Stomach (tissue), 9 donors: ENCODE measurements around the gene SLC38A11. TPM values are rescaled to one million over a fixed set of nuclear protein-coding genes. Genes with fewer than 3 reads are reported as not detected.
"Not testable (repeated sequence)": the region's sequence is repeated elsewhere in the genome, so short reads cannot be mapped to it uniquely, and the experiment has no call there.

Source experiments
- DNase-seq, 2 donors: peaks; one replicate each; pipeline versions ENCODE4 v3.0.0 to v3.0.0-alpha.2; 2013 to 2019
- H3K27ac ChIP-seq, 5 donors: fragments of 200-600 bp in 4 of 5; sonication (generic) in 4 of 5; one replicate each; pipeline ENCODE4 v1.5.1; 2013 to 2019; ENCODE audit warnings: mild to moderate bottlenecking in 1 of 5, moderate library complexity in 1 of 5
- H3K27me3 ChIP-seq, 3 donors: fragments of 200-600 bp; sonication (generic); one replicate each; pipeline ENCODE4 v1.5.1; 2017 to 2019; ENCODE audit warnings: mixed run types in 1 of 3
- H3K36me3 ChIP-seq, 4 donors: fragments of 200-600 bp; sonication (generic); 1 replicate in 3 of 4; 2 replicates in 1 of 4; pipeline ENCODE4 v1.5.1; 2016 to 2019
- H3K4me1 ChIP-seq, 4 donors: fragments of 200-600 bp; sonication (generic); one replicate each; pipeline ENCODE4 v1.5.1; 2016 to 2019
- H3K4me3 ChIP-seq, 4 donors: fragments of 200-600 bp; sonication (generic) in 3 of 4; one replicate each; pipeline ENCODE4 v1.5.1; 2016 to 2019; ENCODE audit warnings: mild to moderate bottlenecking in 1 of 4
- H3K9me3 ChIP-seq, 4 donors: fragments of 200-600 bp; sonication (generic); one replicate each; pipeline ENCODE4 v1.5.1; 2016 to 2019
- EP300 ChIP-seq: sonication (generic); formaldehyde crosslinking; IDR thresholded peaks from one replicate; pipeline ENCODE4 v1.6.1; 2017; ENCODE audit warnings: antibody characterized with exemption
- POLR2A ChIP-seq, 4 donors: fragments of 450-650 bp; IDR thresholded peaks; one replicate each; pipeline ENCODE4 v1.6.1; 2016; ENCODE audit warnings: antibody characterized with exemption in 4 of 4, control low read depth in 2 of 4, mild to moderate bottlenecking in 1 of 4, moderate library complexity in 1 of 4
- POLR2AphosphoS5 ChIP-seq, 3 donors: sonication (generic); formaldehyde crosslinking; IDR thresholded peaks; one replicate each; pipeline ENCODE4 v1.6.1; 2016; ENCODE audit warnings: antibody characterized with exemption in 3 of 3
- WGBS, 5 donors: extraction: QIAGEN DNeasy Blood & Tissue Kit in 3 of 5; methylation state at CpG; one replicate each; pipeline versions ENCODE4 v1.1.5 to v1.1.7; 2013 to 2018; 5-methylcytosine and 5-hydroxymethylcytosine counted together
- intact Hi-C: fragments of 100-400 bp; cut with DNase I; formaldehyde crosslinking; loops from one replicate; pipeline ENCODE4 v1.15.1; 2023; ENCODE audit warnings: low total_unique reads
- polyA plus RNA-seq, 3 donors: library from polyadenylated mRNA; stranded (reverse); fragments of 200-250 nt; gene quantifications; one replicate each; pipeline ENCODE4 v1.2.3, GENCODE V29; 2013
- total RNA-seq, 5 donors: library from RNA; depleted of rRNA; stranded (reverse); fragments of >200 nt; gene quantifications; one replicate each; pipeline versions ENCODE4 v1.1.0 to v1.2.3, GENCODE V29; 2014 to 2016
- TF ChIP-seq, protein P1 (sequence below), 7 experiments: fragments of 450-650 bp in 4 of 7; fragments of 200-600 bp in 3 of 7; sonication (generic) in 3 of 7; IDR thresholded peaks; one replicate each; pipeline ENCODE4 v1.5.1; 2016 to 2019; ENCODE audit warnings: antibody characterized with exemption in 7 of 7, control low read depth in 2 of 7, mild to moderate bottlenecking in 1 of 7
- donor health status: healthy with polysubstance abuse.
- donor health status: Bipolar disorder and iron deficiency.
- donor health status: healthy.

Gene SLC38A11
- total and polyA plus RNA-seq, 8 donors: 1.3 to 54.3 (median 5.3) TPM; not detected in 1

DNA sequence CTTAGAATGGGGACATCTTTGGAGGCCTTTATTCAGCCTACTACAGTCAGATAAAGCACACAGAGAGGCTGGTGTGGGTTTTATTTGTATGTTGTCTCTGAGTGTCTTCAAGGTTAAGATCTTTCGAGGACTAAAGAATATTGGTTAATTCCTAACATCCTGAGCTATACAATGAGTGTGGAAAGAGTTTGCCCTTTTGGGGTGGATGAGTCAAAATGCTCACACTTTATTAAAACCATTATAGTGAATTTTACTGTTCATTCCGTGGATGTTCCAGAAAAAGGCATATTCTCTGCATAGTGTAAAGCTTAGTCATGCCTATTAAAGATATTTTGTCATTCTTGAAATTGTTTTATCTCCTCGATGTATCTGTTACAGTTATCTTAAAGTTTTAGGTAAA, 29.1 kb upstream of the SLC38A11 start:
- Histone ChIP-seq H3K27me3 (no peaks in the 10 kb centered on the region), H3K27ac (no peak overlapping the region), H3K4me1 (peaks cover 0 to 12% (median 5%) of the 10 kb centered on the region in 4 donors), H3K36me3 (no peaks in the 10 kb centered on the region), H3K4me3 (no peak overlapping the region), H3K9me3 (no peaks in the 10 kb centered on the region)
- intact Hi-C loops: no loop called here
- no peak for DNase-seq
- TF ChIP-seq POLR2A (IDR thresholded peaks at IDR 0.05) (no peak), EP300 (no peak), POLR2AphosphoS5 (IDR thresholded peaks at IDR 0.05) (no peak)
- TF ChIP-seq, protein P1, sequence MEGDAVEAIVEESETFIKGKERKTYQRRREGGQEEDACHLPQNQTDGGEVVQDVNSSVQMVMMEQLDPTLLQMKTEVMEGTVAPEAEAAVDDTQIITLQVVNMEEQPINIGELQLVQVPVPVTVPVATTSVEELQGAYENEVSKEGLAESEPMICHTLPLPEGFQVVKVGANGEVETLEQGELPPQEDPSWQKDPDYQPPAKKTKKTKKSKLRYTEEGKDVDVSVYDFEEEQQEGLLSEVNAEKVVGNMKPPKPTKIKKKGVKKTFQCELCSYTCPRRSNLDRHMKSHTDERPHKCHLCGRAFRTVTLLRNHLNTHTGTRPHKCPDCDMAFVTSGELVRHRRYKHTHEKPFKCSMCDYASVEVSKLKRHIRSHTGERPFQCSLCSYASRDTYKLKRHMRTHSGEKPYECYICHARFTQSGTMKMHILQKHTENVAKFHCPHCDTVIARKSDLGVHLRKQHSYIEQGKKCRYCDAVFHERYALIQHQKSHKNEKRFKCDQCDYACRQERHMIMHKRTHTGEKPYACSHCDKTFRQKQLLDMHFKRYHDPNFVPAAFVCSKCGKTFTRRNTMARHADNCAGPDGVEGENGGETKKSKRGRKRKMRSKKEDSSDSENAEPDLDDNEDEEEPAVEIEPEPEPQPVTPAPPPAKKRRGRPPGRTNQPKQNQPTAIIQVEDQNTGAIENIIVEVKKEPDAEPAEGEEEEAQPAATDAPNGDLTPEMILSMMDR (IDR thresholded peaks at IDR 0.05): no peak
- 87 to 97% (median 90%) methylated on average over 3 of the region's 3 CpGs for WGBS, 5 donors

DNA sequence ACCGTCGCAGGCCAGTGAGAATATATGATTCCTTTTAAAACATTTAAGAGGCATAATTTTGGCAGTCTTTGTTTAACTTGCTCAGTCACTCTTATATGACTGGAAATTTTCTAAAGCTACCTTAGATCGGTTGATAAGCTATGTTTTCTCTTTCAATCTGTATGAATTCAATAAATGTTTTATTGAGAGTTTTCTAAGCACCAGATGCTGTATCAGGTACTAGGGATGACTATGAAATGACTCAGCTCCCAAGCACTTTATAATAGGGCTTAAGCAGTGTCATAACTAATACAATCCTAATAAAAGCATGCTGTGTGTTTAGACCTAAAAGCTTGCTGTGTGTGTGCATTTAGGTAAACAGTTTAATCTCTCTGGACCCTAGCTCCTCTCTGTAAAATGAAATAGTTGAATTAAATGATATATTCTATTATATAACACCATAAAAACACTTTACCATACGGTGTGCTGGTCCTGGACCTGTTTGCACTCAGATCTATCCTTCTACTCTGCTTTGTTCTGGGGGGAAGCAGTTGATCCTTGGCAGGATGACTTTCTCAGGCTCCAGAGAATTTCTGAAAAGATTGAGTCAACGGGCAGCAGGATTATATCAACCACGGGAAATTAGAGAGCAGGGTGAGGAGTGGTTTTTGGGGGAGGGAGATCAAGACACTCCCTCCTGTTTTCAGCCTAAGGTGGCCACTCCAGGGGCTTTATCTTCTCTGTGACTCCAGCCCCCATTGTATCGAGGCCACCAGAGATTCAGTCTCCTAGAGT, 26.1 kb upstream of the SLC38A11 start:
- intact Hi-C loops: no loop called here
- Histone ChIP-seq H3K27me3 (no peaks in the 10 kb centered on the region), H3K36me3 (no peaks in the 10 kb centered on the region), H3K9me3 (no peaks in the 10 kb centered on the region), H3K4me1 (peaks cover 0 to 12% (median 5%) of the 10 kb centered on the region in 4 donors), H3K4me3 (no peak overlapping the region), H3K27ac (no peak overlapping the region)
- 55 to 76% (median 67%) methylated on average over 7 of the region's 7 CpGs for WGBS, 5 donors
- TF ChIP-seq EP300: no peak
- no peak for TF ChIP-seq POLR2A (IDR thresholded peaks at IDR 0.05)
- TF ChIP-seq POLR2AphosphoS5 (IDR thresholded peaks at IDR 0.05): no peak
- TF ChIP-seq, protein P1 (IDR thresholded peaks at IDR 0.05): no peak
- no peak for DNase-seq

DNA sequence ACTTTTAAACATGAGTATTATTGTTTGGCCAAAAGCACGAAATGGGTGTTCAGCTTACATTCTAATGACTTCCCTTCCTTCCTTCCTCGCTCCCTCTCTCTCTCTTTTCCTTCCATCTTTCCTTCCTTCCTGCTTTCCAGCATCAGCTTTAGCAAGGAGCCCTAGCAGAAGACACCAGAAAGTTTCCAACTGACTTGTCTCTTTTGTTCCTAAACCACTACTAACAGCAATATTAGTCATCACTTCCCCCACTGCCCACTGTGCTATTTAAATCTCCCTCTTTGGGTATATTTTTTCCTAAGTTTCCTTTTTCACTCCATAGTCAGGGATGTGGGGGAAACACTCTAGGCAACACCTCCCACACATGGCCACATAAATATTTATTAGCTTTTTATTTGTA, 25.4 kb upstream of the SLC38A11 start:
- H3K4me1 ChIP-seq: peaks cover 0 to 12% (median 5%) of the 10 kb centered on the region in 4 donors
- intact Hi-C loops, DNase-seq, H3K4me3 ChIP-seq, H3K36me3 ChIP-seq, H3K27ac ChIP-seq, H3K27me3 ChIP-seq, H3K9me3 ChIP-seq: not testable (repeated sequence)
- WGBS, 5 donors: 62 to 87% (median 80%) methylated on average over 2 of the region's 2 CpGs

DNA sequence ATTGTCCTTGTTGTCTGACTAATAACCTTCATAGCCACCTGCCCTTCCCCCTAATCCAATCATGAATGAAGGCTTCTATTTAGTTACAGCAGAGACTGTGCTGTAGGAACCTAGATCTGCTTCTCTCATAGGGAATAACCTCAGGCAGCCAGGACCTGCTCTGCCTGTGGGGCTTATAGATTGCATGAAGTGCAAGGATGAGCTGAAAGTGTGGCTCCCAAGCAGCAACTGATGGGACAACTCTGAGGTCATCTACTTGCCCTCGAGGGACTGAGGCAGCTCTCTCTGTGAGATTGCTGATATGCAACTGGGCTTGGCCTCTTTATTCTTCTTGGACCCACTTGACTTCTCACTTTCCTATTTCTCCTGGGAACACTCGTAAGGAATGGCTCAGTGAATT, 23.8 kb upstream of the SLC38A11 start:
- no peak overlapping the region for H3K4me3 ChIP-seq
- H3K27me3 ChIP-seq: no peaks in the 10 kb centered on the region
- H3K36me3 ChIP-seq: no peaks in the 10 kb centered on the region
- TF ChIP-seq EP300 (no peak), POLR2AphosphoS5 (IDR thresholded peaks at IDR 0.05) (no peak), POLR2A (IDR thresholded peaks at IDR 0.05) (no peak)
- TF ChIP-seq, protein P1 (IDR thresholded peaks at IDR 0.05): no peak
- 64 to 77% (median 70%) methylated on average over 2 of the region's 2 CpGs for whole genome bisulfite sequencing, 5 donors
- intact Hi-C loops: no loop called here
- H3K4me1 ChIP-seq: peaks cover 0 to 12% (median 5%) of the 10 kb centered on the region in 4 donors
- H3K27ac ChIP-seq: no peak overlapping the region
- no peak for DNase-seq
- H3K9me3 ChIP-seq: no peaks in the 10 kb centered on the region

DNA sequence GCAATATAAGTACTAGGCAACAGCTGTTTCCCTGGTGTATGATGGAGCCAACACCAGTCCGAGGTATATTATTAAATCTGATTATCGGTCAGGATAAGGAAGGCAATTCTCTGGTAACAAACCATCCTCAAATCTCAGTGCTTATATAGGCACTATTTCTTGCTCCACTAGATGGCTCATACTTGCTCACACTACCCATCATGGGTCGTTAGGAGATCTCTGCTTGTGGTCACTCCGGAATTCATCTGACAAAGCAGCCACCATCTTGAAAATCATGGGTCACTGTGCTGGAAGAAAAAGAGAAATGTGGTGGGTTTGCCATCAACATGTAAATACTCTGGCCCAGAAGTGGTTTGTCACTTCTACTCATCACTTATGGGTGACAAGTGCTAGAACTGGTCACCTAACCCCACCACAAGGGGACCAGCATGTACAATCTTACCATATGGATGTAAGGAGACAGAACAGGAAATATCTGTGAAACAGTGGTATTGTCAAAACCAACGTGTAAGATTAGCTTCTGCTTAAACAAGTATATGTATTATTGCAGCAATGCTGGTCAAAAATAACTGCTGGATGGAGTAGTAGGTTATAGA, 21.6 kb upstream of the SLC38A11 start:
- DNase-seq, H3K27ac ChIP-seq, H3K4me3 ChIP-seq, H3K27me3 ChIP-seq, intact Hi-C loops, H3K36me3 ChIP-seq, H3K9me3 ChIP-seq: not testable (repeated sequence)
- peaks cover 0 to 12% (median 5%) of the 10 kb centered on the region in 4 donors for H3K4me1 ChIP-seq
- 61 to 77% (median 67%) methylated on average over 5 of the region's 5 CpGs for WGBS, 5 donors
